EL (cell line): ENCODE measurements around the gene C6orf132.

Experiments
- DNase-seq: peaks from one replicate; pipeline ENCODE4 v3.0.0-alpha.2; 2016

The C6orf132 gene

GRCh38 chr6:42104095-42104803, 38.2 kb downstream of the C6orf132 start:
- no peak for DNase-seq

GRCh38 chr6:42103753-42104094, 38.7 kb downstream of the C6orf132 start:
- no peak for DNase-seq

GRCh38 chr6:42103216-42103615, 39.2 kb downstream of the C6orf132 start:
- no peak for DNase-seq

GRCh38 chr6:42101186-42101657, 41.2 kb downstream of the C6orf132 start:
- no peak for DNase-seq

GRCh38 chr6:42100029-42100901, 42.2 kb downstream of the C6orf132 start:
- DNase-seq = peak; percentile 86

- DNase-seq = peak; percentile 74
These were observed 42.9 kb downstream of the C6orf132 start for GRCh38 chr6:42099340-42100028.

GRCh38 chr6:42095776-42096541, 46.5 kb downstream of the C6orf132 start:
- no peak for DNase-seq

GRCh38 chr6:42095094-42095493, 47.3 kb downstream of the C6orf132 start:
- no peak for DNase-seq

- DNase-seq = peak; percentile 28
These were observed 48.7 kb downstream of the C6orf132 start for GRCh38 chr6:42093582-42094329.

- DNase-seq = no peak
These were observed 50.7 kb downstream of the C6orf132 start for GRCh38 chr6:42091718-42092023.

GRCh38 chr6:42090819-42091717, 51.4 kb downstream of the C6orf132 start:
- DNase-seq = no peak

- peak; percentile 84 for DNase-seq
These were observed 54.3 kb downstream of the C6orf132 start for GRCh38 chr6:42088101-42088591.

- DNase-seq = no peak
These were observed 56.1 kb downstream of the C6orf132 start for GRCh38 chr6:42086046-42087035.

GRCh38 chr6:42084889-42085288, 57.5 kb downstream of the C6orf132 start:
- DNase-seq = no peak

GRCh38 chr6:42083530-42083929, 58.9 kb downstream of the C6orf132 start:
- DNase-seq = no peak

- no peak for DNase-seq
These were observed 62.4 kb downstream of the C6orf132 start for GRCh38 chr6:42079941-42080464.

- DNase-seq = no peak
These were observed 64.0 kb downstream of the C6orf132 start for GRCh38 chr6:42078386-42078785.

GRCh38 chr6:42075159-42075838, 67.1 kb downstream of the C6orf132 start:
- peak; percentile 71 for DNase-seq

GRCh38 chr6:42073287-42073686, 69.1 kb downstream of the C6orf132 start:
- no peak for DNase-seq
